ENCODE results near the gene POU1F1. TPM values are rescaled to one million over a fixed set of nuclear protein-coding genes. Genes with fewer than 3 reads are reported as not detected.

Gene POU1F1
- total and polyA plus RNA-seq, 2 of the 8 experiments (the other 6 are each of a cell fraction or from before 2014, with no cell fraction given): not detected

- Histone ChIP-seq H2BK15ac (ENCODE audit: low read length) (no peak overlapping the region), H3K27ac (ENCODE audit: low read depth, low read length) (no peak overlapping the region), H4K5ac (ENCODE audit: insufficient read length, low read depth, low read length) (no peak overlapping the region), H3K79me2 (ENCODE audit: control insufficient read depth in 1 of 2, insufficient read depth in 2 of 2, low read length in 2 of 2) (no peaks in the 10 kb centered on the region), H3K4ac (replicated peaks; ENCODE audit: insufficient read length, low read depth, low read length) (no peak overlapping the region), H3K36me3 (ENCODE audit: control insufficient read depth in 2 of 4, insufficient read depth in 4 of 4, low read length in 3 of 4) (peaks cover 0 to 51% (median 12%) of the 10 kb centered on the region in 4 experiments; a peak in 5 of 8 replicates), H3K9ac (replicated peaks in 1 of 4; ENCODE audit: extremely low read depth in 1 of 4, low read depth in 3 of 4, low read length in 3 of 4) (no peak overlapping the region), H3K4me3 (ENCODE audit: extremely low read depth in 1 of 4, insufficient read depth in 2 of 4, low read depth in 3 of 4, low read length in 4 of 4) (no peak overlapping the region), H4K20me1 (replicated peaks in 1 of 2; ENCODE audit: control insufficient read depth in 1 of 2, insufficient read depth in 2 of 2, low read length in 2 of 2) (no peaks in the 10 kb centered on the region), H4K8ac (ENCODE audit: extremely low read depth, insufficient read depth, low read length) (no peak overlapping the region), H2AFZ (ENCODE audit: low read length) (no peak overlapping the region), H2BK12ac (ENCODE audit: low read depth, low read length) (no peak overlapping the region), H2AK5ac (ENCODE audit: low read depth, low read length) (no peak overlapping the region), H3K18ac (ENCODE audit: extremely low read depth, low read length) (no peak overlapping the region), H3K9me3 (ENCODE audit: insufficient read depth in 2 of 2, low read depth in 1 of 2, low read length in 1 of 2) (no peaks in the 10 kb centered on the region), H3K23ac (ENCODE audit: insufficient read length) (no peak overlapping the region), H3K27me3 (replicated peaks in 1 of 4; ENCODE audit: control insufficient read depth in 3 of 4, extremely low read depth in 1 of 4, insufficient read depth in 3 of 4, low read length in 3 of 4) (peaks cover 0 to 1% (median 0%) of the 10 kb centered on the region in 4 experiments; a peak in 1 of 7 replicates), H4K91ac (replicated peaks; ENCODE audit: insufficient read length, low read length) (no peak overlapping the region), H3K14ac (ENCODE audit: insufficient read length) (no peak overlapping the region), H3K23me2 (ENCODE audit: low read depth, low read length) (no peaks in the 10 kb centered on the region), H3K79me1 (ENCODE audit: low read depth, low read length) (no peaks in the 10 kb centered on the region), H2BK120ac (replicated peaks; ENCODE audit: low read depth, low read length) (no peak overlapping the region), H2BK20ac (ENCODE audit: low read length) (no peak overlapping the region), H3K4me2 (ENCODE audit: insufficient read depth in 1 of 2, low read depth in 2 of 2, low read length in 2 of 2) (no peak overlapping the region), H2BK5ac (ENCODE audit: low read depth, low read length) (no peak overlapping the region), H3K56ac (replicated peaks; ENCODE audit: insufficient read length, low read depth, low read length) (no peak overlapping the region), H3K4me1 (replicated peaks in 1 of 4; ENCODE audit: control insufficient read depth in 3 of 4, insufficient read depth in 4 of 4, low read length in 3 of 4) (no peaks in the 10 kb centered on the region)
- no peak for FAIRE-seq
- ChIA-PET POLR2A (ENCODE audit: partially characterized antibody) (no interaction called here), CTCF (ENCODE audit: partially characterized antibody) (interaction anchor here (1.0 kb wide), 1 partner anchor 10 kb away, joined by 3 read pairs; no protein-coding TSS in a partner anchor)
- 92% methylated on average over 1 of the region's 1 CpG; no CpG with 5 or more reads in 1 of the 2 experiments for WGBS, 2 experiments (ENCODE audit: extremely low coverage in 1 of 2, insufficient coverage in 1 of 2, insufficient read length in 1 of 2, insufficient replicate concordance in 2 of 2, low coverage in 1 of 2, low lambda C conversion rate in 2 of 2, missing lambda C conversion rate in 1 of 2)
- DNase-seq (ENCODE audit: low read depth in 1 of 2, low spot score in 2 of 2): no peak
- no peak for TF ChIP-seq TAF7 (optimal IDR thresholded peaks at IDR 0.05; ENCODE audit: borderline replicate concordance, low read depth, low read length)
Measured at GRCh38 chr3:87250009-87250408, 26.4 kb downstream of the POU1F1 start.
